Stomach smooth muscle (tissue), 2 donors: ENCODE measurements around the gene GPC4.

Source experiments
- H3K27ac ChIP-seq: one replicate; pipeline ENCODE4 v1.7.0; 2013; ENCODE audit warnings: mild to moderate bottlenecking, low read length, inconsistent platforms
- H3K27me3 ChIP-seq, 2 donors: one replicate each; pipeline ENCODE4 v1.7.0; 2013; ENCODE audit warnings: low read length in 2 of 2; ENCODE audit not compliant: insufficient read depth in 2 of 2, control insufficient read depth in 1 of 2
- H3K36me3 ChIP-seq, 2 donors: one replicate each; pipeline ENCODE4 v1.7.0; 2013; ENCODE audit warnings: low read length in 2 of 2; ENCODE audit not compliant: control insufficient read depth in 2 of 2, insufficient read depth in 2 of 2
- H3K4me1 ChIP-seq: one replicate; pipeline ENCODE4 v1.7.0; 2013; ENCODE audit warnings: low read length; ENCODE audit not compliant: control insufficient read depth, insufficient read depth
- H3K4me3 ChIP-seq, 2 donors: one replicate each; pipeline ENCODE4 v1.7.0; 2013; ENCODE audit warnings: low read length in 2 of 2
- H3K9ac ChIP-seq, 2 donors: one replicate each; pipeline ENCODE4 v1.7.0; 2013; ENCODE audit warnings: low read length in 2 of 2, mild to moderate bottlenecking in 1 of 2
- H3K9me3 ChIP-seq, 2 donors: one replicate each; pipeline ENCODE4 v1.7.0; 2013; ENCODE audit warnings: low read length in 2 of 2; ENCODE audit not compliant: control insufficient read depth in 2 of 2
- donor health status: healthy.
- donor health status: Pancreatic carcinoma.

GPC4 gene

DNA sequence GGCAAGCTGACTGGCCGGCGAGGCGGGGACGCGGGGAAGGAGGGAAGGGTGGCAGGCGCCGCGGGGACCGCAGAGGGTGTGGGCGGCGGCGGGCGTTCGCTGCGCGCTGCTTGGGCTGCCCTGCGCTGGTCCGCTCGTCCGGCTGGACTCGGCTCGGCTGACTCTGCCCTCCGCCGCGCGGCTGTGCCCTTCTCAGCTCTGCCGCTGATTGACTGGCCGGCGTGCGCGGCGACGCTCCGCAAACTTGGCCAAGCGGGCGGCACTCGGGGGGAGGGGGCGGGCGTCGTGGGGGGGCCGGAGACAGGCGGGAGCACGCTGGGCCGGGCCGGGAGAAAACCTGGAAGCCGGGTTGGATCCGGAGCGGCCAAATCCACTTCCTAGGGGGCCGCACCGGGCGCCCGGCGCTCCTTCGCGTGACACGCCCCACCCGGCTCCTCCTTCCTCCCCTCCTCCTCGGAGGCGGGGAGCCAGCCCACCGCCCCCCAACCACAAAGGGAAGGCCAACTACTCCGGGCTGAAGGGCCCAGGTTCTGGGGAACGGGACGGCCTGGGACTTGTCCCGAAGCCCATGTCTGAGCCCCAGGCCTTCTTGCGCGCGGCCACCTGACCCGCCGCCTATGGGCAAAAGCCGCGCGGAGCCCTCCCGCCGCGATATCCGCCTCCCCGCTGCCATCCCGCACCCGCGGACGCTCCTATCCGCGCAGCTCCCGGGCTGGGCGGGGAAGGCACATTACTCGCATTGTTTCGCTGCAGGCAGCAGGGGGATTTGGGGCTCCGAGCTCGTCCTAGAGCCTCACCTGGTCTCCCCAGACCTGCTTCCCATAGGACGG lies at the start of gene GPC4:
Gene GPC4, minus strand, starts transcription at position 214 of the 830 bp plus-strand sequence. CDS start 524 bp downstream, outside the sequence.
- Histone ChIP-seq H3K27me3 (peaks cover 0 to 8% of the 10 kb centered on the region in 2 donors), H3K36me3 (no peaks in the 10 kb centered on the region), H3K4me1 (peaks cover 18% of the 10 kb centered on the region), H3K4me3 (peak within 1 kb of the TSS; percentile 74 to 79), H3K27ac (peak within 1 kb of the TSS; percentile 80), H3K9ac (peak within 1 kb of the TSS; percentile 68 to 75), H3K9me3 (no peaks in the 10 kb centered on the region)

DNA sequence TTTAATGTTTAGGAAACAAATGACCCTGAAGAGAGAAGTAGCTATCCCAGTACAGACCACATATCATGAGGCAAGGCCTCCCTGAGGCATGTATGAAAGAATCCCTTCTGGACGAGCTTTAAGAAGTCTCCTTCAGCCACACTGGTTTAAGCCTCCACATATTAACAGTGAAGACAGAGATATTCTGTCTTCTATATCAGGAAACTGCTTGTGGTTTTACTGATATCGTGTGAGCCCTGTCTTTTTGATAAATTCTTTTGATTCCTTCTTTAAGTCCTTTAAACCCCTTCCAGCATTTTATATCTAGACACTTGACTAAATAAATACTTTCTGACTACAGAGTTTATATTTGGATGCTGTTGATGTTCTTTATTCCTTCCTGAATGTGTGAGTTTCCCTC lies 45.9 kb upstream of the GPC4 start:
- H3K9me3 ChIP-seq: no peaks in the 10 kb centered on the region
- peaks cover 0 to 2% of the 10 kb centered on the region in 2 donors for H3K27me3 ChIP-seq
- H3K27ac ChIP-seq: no peak overlapping the region
- no peaks in the 10 kb centered on the region for H3K4me1 ChIP-seq
- no peaks in the 10 kb centered on the region for H3K36me3 ChIP-seq
- no peak overlapping the region for H3K9ac ChIP-seq
- H3K4me3 ChIP-seq: no peak overlapping the region

DNA sequence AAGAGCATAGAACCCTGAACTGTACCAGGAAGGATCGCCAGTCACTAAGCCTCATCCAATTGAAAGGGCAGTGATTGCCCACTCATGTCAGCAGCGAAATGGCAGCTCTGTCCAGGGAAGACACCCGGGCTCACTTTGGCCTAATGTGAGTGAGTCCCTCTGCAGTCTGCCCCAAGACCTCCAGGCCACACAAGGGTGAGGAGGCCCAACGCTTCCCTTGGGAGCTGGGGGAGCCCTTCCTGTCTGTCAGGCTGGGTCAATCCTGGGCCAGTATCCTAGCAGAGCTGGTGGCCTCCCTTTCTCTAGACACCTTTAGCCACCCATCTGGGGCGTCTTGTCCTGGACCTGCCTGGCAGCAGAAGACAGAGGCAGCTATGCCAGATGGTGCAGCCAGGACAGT lies 39.6 kb upstream of the GPC4 start:
- no peaks in the 10 kb centered on the region for H3K9me3 ChIP-seq
- H3K27ac ChIP-seq: no peak overlapping the region

DNA sequence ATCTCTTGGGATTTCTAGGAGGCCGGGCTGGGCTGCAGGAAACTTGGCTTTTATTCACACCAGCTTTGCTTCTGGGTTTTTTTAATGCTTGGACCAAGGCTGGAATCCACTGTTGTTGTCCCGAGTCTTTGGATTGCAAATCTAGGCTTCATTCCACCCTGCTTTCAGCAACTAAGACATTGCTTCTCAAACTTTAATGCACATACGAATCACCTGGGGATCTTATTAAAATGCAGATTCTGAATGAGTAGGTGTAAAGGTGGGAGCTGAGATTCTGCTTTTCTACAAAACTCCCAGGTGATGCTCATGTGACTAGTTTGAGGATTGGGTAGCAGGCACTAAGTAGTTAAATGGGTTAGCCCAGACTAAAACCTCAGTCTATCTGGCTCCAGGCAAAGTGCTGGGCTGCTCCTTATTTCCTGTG lies 39.2 kb upstream of the GPC4 start:
- H3K27me3 ChIP-seq: peaks cover 0 to 9% of the 10 kb centered on the region in 2 donors
- H3K27ac ChIP-seq: no peak overlapping the region

More for the DNA sequence above, 39.6 kb upstream of the GPC4 start:
- Histone ChIP-seq H3K9ac (no peak overlapping the region), H3K4me3 (no peak overlapping the region), H3K4me1 (no peaks in the 10 kb centered on the region), H3K36me3 (no peaks in the 10 kb centered on the region), H3K27me3 (peaks cover 0 to 9% of the 10 kb centered on the region in 2 donors)

DNA sequence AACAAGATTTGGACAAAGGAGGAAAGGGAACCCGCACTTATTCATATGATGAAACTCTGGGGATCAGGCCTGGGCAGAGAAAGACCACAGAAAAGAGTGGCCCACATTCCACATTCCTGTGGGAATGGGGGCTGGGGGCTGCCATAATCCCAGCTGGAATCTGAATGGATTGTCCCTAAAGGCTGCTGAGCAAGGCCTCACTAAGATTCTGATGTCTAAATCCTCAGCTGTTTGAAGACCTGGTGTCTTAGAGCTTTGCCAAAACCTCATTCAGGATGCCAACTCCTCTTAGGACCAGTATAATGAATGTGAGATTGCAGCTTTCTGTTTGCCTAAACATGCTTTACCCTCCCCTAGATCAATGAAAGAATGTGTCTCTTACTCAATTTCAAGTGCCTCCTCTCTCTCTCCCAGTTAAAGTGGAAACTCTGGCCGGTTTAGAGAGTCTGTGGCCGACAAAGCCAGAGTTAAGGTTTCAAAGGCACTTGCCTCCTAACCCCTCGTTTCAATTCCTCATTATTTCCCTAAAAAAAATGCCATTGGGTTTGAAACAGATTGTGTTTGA lies 33.3 kb upstream of the GPC4 start:
- no peak overlapping the region for H3K4me3 ChIP-seq
- H3K4me1 ChIP-seq: peaks cover 3% of the 10 kb centered on the region
- peaks cover 0 to 4% of the 10 kb centered on the region in 2 donors for H3K27me3 ChIP-seq
- no peaks in the 10 kb centered on the region for H3K9me3 ChIP-seq
- no peaks in the 10 kb centered on the region for H3K36me3 ChIP-seq
- H3K9ac ChIP-seq: no peak overlapping the region
- no peak overlapping the region for H3K27ac ChIP-seq

More for the DNA sequence above, 39.2 kb upstream of the GPC4 start:
- H3K4me3 ChIP-seq: no peak overlapping the region
- no peaks in the 10 kb centered on the region for H3K4me1 ChIP-seq
- H3K36me3 ChIP-seq: no peaks in the 10 kb centered on the region
- no peaks in the 10 kb centered on the region for H3K9me3 ChIP-seq
- no peak overlapping the region for H3K9ac ChIP-seq

DNA sequence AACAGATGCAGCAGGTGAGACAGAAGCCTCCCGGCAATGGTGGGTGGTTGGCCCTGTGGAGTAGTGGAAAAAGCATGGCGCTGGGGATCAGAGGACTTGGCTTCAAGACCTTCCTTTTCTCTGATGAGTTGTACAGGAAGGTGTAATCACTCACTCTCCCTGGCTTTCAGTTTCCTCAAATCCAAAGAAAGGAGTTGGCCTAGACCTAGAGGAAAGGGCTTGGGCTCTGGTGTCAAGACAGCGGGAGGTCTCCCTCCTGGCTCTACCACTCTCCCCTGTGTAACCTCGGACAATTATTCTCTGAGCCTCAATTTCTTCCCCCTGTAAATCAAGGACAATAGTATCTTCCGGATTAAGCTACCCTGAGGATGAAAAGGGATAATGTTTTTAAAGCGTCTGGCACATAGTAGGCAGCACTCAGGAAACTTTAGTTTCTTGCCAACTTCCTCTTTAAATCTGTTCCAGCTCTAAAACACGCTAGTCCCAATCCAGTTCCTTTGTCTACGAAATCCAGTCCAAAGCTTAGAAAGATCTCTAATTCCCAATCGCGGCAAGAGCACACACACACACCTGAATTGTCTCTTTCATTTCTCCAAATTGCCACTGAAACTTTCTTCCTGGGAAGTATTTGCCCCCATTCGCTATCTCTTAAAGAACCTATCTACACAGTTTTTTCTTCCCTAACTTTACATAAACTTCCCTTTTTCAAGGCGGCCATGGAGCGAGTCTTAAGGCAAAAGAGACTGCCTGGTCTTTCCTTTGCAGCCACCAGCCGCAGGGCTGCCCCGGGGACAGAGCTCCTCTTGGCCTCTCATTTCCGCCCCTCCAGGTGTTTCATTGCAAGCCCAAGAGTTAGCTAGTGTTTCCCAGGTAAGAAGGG lies 29.9 kb upstream of the GPC4 start:
- no peak overlapping the region for H3K27ac ChIP-seq
- no peaks in the 10 kb centered on the region for H3K36me3 ChIP-seq
- H3K4me1 ChIP-seq: peaks cover 3% of the 10 kb centered on the region
- H3K27me3 ChIP-seq: peaks cover 0 to 15% of the 10 kb centered on the region in 2 donors
- no peak overlapping the region for H3K9ac ChIP-seq
- H3K4me3 ChIP-seq: peak overlapping the region; percentile 44 to 68
- H3K9me3 ChIP-seq: no peaks in the 10 kb centered on the region

DNA sequence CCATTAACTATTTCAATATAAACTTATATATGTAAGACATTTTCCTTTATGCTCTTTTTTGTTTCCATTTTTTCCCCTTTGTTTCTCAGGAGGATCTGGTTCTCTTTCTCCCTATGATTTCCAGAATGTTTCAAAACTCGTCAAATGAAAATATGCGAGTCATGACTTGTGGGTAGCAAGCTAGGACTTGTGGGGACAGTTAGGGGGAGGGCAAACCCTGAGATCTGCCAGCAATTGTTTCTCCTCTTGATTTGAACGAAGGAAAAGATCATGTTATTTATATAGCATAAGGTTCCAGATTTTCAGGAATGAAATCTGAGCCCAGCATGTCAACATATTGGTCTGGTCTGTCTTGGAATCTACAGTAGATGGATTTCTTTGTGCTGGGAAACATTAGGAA lies 28.9 kb upstream of the GPC4 start:
- H3K9me3 ChIP-seq: no peaks in the 10 kb centered on the region
- H3K27ac ChIP-seq: no peak overlapping the region
- H3K9ac ChIP-seq: no peak overlapping the region
- H3K27me3 ChIP-seq: peaks cover 0 to 20% of the 10 kb centered on the region in 2 donors
- H3K4me3 ChIP-seq: no peak overlapping the region
- H3K4me1 ChIP-seq: peaks cover 3% of the 10 kb centered on the region
- H3K36me3 ChIP-seq: no peaks in the 10 kb centered on the region

DNA sequence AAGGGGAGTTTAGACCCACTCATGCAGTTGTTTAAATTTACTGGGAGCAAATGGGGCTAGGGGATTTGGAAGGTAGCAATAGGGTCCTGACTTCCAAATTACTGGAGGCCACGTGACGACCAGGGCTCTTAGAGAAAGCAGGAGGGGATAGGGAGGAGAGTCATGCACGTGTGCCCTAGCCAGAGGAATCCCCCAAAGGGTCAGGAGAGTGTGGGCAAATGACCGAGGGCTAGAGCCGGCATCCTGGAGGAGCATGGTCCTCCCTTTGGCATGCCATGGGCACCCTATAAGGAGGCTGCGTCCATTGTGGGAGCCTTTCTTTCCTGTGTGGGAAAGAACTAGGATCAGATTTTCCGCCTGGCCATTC lies 25.5 kb upstream of the GPC4 start:
- Histone ChIP-seq H3K27ac (no peak overlapping the region), H3K9ac (no peak overlapping the region), H3K4me1 (peaks cover 3% of the 10 kb centered on the region), H3K4me3 (no peak overlapping the region), H3K9me3 (no peaks in the 10 kb centered on the region), H3K36me3 (no peaks in the 10 kb centered on the region), H3K27me3 (peaks cover 0 to 18% of the 10 kb centered on the region in 2 donors)

DNA sequence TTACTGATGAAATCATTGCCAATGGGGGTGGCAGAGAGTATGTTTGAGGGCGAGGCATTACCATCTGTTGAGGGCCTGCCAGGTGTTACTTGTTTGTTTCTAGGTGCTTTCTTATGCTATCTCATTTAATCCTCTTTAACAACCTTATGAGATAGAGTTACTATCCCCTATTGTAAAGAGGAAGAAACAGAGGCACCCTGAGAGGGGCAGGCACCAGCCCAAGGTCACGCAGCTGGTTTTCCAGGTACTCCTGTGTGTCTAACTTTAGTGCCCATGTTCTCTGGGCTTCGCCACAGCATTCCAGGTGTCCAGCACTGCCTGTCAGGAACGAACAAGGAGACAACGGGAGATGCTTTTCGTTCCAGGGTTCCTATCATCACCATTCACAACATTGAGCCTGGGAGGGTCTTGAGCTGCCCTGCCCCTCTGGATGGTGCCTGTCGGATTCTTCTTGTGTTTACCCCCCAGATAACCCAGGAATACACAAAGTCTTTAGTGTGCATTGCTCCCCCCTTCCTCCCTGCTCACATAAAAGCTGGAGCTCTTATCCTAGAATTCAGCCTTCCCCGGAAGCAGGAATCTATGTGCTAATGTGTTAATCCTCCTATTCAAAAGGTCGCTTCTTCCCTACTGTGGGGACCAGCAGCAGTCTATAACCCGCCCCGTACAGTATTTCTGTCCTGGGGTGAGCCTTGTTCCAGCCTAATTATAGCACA lies 24.9 kb upstream of the GPC4 start:
- Histone ChIP-seq H3K9me3 (no peaks in the 10 kb centered on the region), H3K4me1 (no peaks in the 10 kb centered on the region), H3K27ac (no peak overlapping the region), H3K9ac (no peak overlapping the region), H3K36me3 (no peaks in the 10 kb centered on the region), H3K4me3 (no peak overlapping the region), H3K27me3 (peaks cover 0 to 16% of the 10 kb centered on the region in 2 donors)

DNA sequence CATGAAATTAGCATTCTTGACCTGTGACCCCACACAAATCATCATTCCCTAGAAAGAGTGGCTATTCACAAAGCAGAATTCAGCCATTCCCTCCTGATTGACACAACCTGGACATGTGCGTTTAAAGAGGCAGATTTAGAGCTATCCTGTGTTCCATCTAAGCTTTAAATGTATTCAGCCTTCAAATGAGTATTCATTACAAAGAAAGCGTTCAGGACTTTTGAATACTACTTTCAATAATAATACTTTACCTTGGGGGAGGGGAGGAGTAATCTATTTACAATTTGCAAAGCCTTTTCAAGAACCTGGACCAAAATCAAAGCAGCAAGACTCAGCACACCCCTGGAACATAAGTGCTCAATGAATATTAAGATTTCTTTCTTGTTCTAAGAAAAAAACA lies 22.5 kb upstream of the GPC4 start:
- H3K9me3 ChIP-seq: no peaks in the 10 kb centered on the region
- no peak overlapping the region for H3K27ac ChIP-seq
- H3K36me3 ChIP-seq: no peaks in the 10 kb centered on the region
- H3K9ac ChIP-seq: no peak overlapping the region
- H3K27me3 ChIP-seq: peaks cover 0 to 16% of the 10 kb centered on the region in 2 donors
- H3K4me1 ChIP-seq: no peaks in the 10 kb centered on the region
- no peak overlapping the region for H3K4me3 ChIP-seq
